Trophoblast cell (in vitro differentiated cells and primary cell): Measurements from ENCODE around the gene SNED1.
"Not testable (repeated sequence)": the region's sequence is repeated elsewhere in the genome, so short reads cannot be mapped to it uniquely, and the experiment has no call there.

ENCODE experiments used
- DNase-seq, 2 donors: peaks; one replicate each; pipeline ENCODE4 v3.0.0-alpha.2; 2016
- H2AFZ ChIP-seq: 2 replicates; pipeline ENCODE4 v1.6.1; 2013; ENCODE audit warnings: low read length, moderate library complexity, mild to moderate bottlenecking; ENCODE audit not compliant: insufficient read depth, poor library complexity
- H2AK5ac ChIP-seq: 2 replicates; pipeline ENCODE4 v1.6.1; 2013; ENCODE audit warnings: mild to moderate bottlenecking, low read length
- H2BK120ac ChIP-seq: 2 replicates; pipeline ENCODE4 v1.6.1; 2013; ENCODE audit warnings: low read length, mild to moderate bottlenecking, moderate library complexity; ENCODE audit not compliant: insufficient read depth, poor library complexity
- H2BK12ac ChIP-seq: 2 replicates; pipeline ENCODE4 v1.6.1; 2013; ENCODE audit warnings: mild to moderate bottlenecking, low read length, moderate library complexity
- H2BK5ac ChIP-seq: 2 replicates; pipeline ENCODE4 v1.6.1; 2013; ENCODE audit warnings: low read length, low read depth, moderate library complexity, mild to moderate bottlenecking; ENCODE audit not compliant: poor library complexity
- H3K14ac ChIP-seq: 2 replicates; pipeline ENCODE4 v1.6.1; 2013; ENCODE audit warnings: mild to moderate bottlenecking, low read length
- H3K18ac ChIP-seq: 2 replicates; pipeline ENCODE4 v1.6.1; 2013; ENCODE audit warnings: mild to moderate bottlenecking, low read length
- H3K23ac ChIP-seq: 2 replicates; pipeline ENCODE4 v1.6.1; 2013; ENCODE audit warnings: low read length
- H3K27ac ChIP-seq: 2 replicates; pipeline ENCODE4 v1.5.1; 2013; ENCODE audit warnings: low read depth, mild to moderate bottlenecking, inconsistent platforms, low read length, moderate library complexity
- H3K27me3 ChIP-seq: 2 replicates; pipeline ENCODE4 v1.6.1; 2013; ENCODE audit warnings: inconsistent platforms, mild to moderate bottlenecking, low read length, moderate library complexity; ENCODE audit not compliant: insufficient read depth
- H3K36me3 ChIP-seq, 2 experiments: 1 replicate in 1 of 2; 2 replicates in 1 of 2; pipeline ENCODE4 v1.6.1; 2013; ENCODE audit warnings: low read length in 2 of 2, mild to moderate bottlenecking in 2 of 2, moderate library complexity in 1 of 2; ENCODE audit not compliant: insufficient read depth in 2 of 2, control insufficient read depth in 1 of 2
- H3K4ac ChIP-seq: 2 replicates; pipeline ENCODE4 v1.6.1; 2013; ENCODE audit warnings: low read depth, mild to moderate bottlenecking, low read length, moderate library complexity
- H3K4me1 ChIP-seq, 2 experiments: 1 replicate in 1 of 2; 2 replicates in 1 of 2; pipeline ENCODE4 v1.6.1; 2013; ENCODE audit warnings: low read length in 2 of 2, mild to moderate bottlenecking in 2 of 2, moderate library complexity in 1 of 2; ENCODE audit not compliant: insufficient read depth in 2 of 2, control insufficient read depth in 1 of 2
- H3K4me2 ChIP-seq: 2 replicates; pipeline ENCODE4 v1.6.1; 2013; ENCODE audit warnings: inconsistent platforms, mild to moderate bottlenecking, low read length, moderate library complexity
- H3K4me3 ChIP-seq: 2 replicates; pipeline ENCODE4 v1.5.1; 2013; ENCODE audit warnings: mild to moderate bottlenecking, low read depth, low read length, inconsistent platforms
- H3K79me1 ChIP-seq: one replicate; pipeline ENCODE4 v1.6.1; 2013; ENCODE audit warnings: low read length
- H3K79me2 ChIP-seq: 2 replicates; pipeline ENCODE4 v1.6.1; 2013; ENCODE audit warnings: low read length, mild to moderate bottlenecking; ENCODE audit not compliant: control insufficient read depth, insufficient read depth, poor library complexity
- H3K9ac ChIP-seq: 2 replicates; pipeline ENCODE4 v1.6.1; 2013; ENCODE audit warnings: mild to moderate bottlenecking, low read length
- H3K9me3 ChIP-seq: 2 replicates; pipeline ENCODE4 v1.6.1; 2013; ENCODE audit warnings: low read depth, mild to moderate bottlenecking, control low read depth, inconsistent platforms, low read length; ENCODE audit not compliant: insufficient read depth
- H4K12ac ChIP-seq: 2 replicates; pipeline ENCODE4 v1.6.1; 2013; ENCODE audit warnings: low read depth, mild to moderate bottlenecking, low read length, moderate library complexity
- H4K8ac ChIP-seq: 2 replicates; pipeline ENCODE4 v1.6.1; 2013; ENCODE audit warnings: low read depth, mild to moderate bottlenecking, low read length, moderate library complexity
- H4K91ac ChIP-seq: one replicate; pipeline ENCODE4 v1.6.1; 2013; ENCODE audit warnings: low read depth, mild to moderate bottlenecking, low read length, moderate library complexity
- WGBS: extraction: QIAGEN DNeasy Blood & Tissue Kit; methylation state at CpG from one replicate; pipeline ENCODE4 v1.1.7; 2013; ENCODE audit warnings: missing lambda C conversion rate; ENCODE audit not compliant: insufficient read length, insufficient coverage; ENCODE audit errors: extremely low coverage; 5-methylcytosine and 5-hydroxymethylcytosine counted together

SNED1 gene

DNA sequence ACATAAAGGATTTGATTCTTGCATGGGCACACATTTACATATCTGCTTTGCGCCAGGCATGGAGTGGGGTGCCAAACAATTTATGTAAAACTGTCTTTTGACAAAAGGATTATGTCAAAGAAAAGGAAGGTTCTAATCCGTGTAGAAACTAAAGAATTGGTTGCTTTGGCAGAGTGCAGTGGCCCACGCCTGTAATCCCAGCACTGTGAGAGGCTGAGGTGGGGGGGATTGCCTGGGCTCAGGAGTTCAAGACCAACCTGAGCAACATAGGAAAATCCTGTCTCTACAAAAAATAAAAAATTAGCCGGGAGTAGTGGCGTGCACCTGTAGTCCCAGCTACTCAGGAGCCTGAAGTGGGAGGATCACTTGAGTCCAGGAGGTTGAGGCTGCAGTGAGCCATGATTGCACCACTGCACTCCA is 104.8 kb downstream of the SNED1 start:
- Histone ChIP-seq H4K91ac (no peak overlapping the region), H4K12ac (no peak overlapping the region), H2BK120ac (no peak overlapping the region), H3K18ac (no peak overlapping the region), H4K8ac (no peak overlapping the region), H3K36me3 (peaks cover 6 to 17% of the 10 kb centered on the region in 2 experiments), H3K9me3 (no peaks in the 10 kb centered on the region), H3K27me3 (no peaks in the 10 kb centered on the region), H3K4me1 (peaks cover 4 to 5% of the 10 kb centered on the region in 2 experiments), H3K27ac (no peak overlapping the region), H3K4me2 (peak overlapping the region; percentile 58), H3K79me1 (peaks cover 5% of the 10 kb centered on the region), H3K4me3 (no peak overlapping the region), H3K79me2 (peaks cover 4% of the 10 kb centered on the region), H2AK5ac (no peak overlapping the region), H3K9ac (no peak overlapping the region), H2BK12ac (no peak overlapping the region), H2AFZ (no peak overlapping the region), H3K14ac (no peak overlapping the region), H3K4ac (no peak overlapping the region), H3K23ac (no peak overlapping the region), H2BK5ac (no peak overlapping the region)
- no peak for DNase-seq
- no CpG with 5 or more reads among the region's 5 CpGs for WGBS

DNA sequence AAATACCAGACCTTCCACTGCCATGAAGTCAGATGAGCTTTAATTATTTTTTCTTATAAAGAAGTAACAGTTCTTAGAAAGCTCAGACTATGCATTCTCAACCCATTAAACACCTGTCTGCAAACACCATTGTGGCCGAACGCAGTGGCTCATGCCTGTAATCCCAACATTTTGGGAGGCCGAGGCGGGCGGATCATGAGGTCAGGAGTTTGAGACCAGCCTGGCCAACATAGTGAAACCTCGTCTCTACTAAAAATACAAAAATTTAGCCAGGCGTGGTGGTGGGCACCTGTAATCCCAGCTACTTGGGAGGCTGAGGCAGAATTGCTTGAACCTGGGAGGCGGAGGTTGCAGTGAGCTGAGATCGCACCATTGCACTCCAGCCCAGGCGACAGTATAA is 106.2 kb downstream of the SNED1 start:
- H4K8ac ChIP-seq, H2BK5ac ChIP-seq, H3K23ac ChIP-seq, H3K9me3 ChIP-seq, H3K4me2 ChIP-seq, H3K9ac ChIP-seq, H2AFZ ChIP-seq, H2BK120ac ChIP-seq, H3K27ac ChIP-seq, H3K18ac ChIP-seq, H3K79me1 ChIP-seq, DNase-seq, H3K14ac ChIP-seq, H3K27me3 ChIP-seq, H4K12ac ChIP-seq, H2BK12ac ChIP-seq, H3K4me1 ChIP-seq, H3K79me2 ChIP-seq, H3K4ac ChIP-seq, H3K4me3 ChIP-seq, H2AK5ac ChIP-seq, H4K91ac ChIP-seq: not testable (repeated sequence)
- H3K36me3 ChIP-seq: peaks cover 10 to 15% of the 10 kb centered on the region in 2 experiments
- WGBS: no CpG with 5 or more reads among the region's 10 CpGs

DNA sequence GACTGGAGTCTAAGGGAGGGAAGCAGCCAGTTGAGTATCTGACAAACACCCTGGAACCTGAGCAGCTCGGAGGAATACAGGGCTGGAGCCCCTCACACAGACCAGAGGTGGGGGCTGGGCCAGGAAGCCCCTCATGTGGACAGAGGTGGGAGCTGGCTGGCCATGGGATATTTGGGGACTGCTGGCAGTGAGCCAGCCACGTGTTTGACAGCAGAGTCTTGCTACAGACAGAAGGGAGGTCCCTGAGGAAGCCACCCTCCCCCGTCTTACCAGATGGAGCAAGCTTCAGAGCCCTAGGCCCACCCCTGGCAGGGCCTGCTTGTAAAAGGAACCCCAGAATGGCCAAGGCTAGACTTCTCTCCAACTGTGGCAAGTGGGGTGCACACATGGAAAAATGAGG is 107.2 kb downstream of the SNED1 start:
- Histone ChIP-seq H3K9me3 (no peaks in the 10 kb centered on the region), H2BK5ac (no peak overlapping the region), H3K9ac (no peak overlapping the region), H3K4me2 (no peak overlapping the region), H3K27ac (no peak overlapping the region), H2BK120ac (no peak overlapping the region), H2AFZ (no peak overlapping the region), H3K18ac (no peak overlapping the region), H4K8ac (no peak overlapping the region), H3K36me3 (peaks cover 11 to 14% of the 10 kb centered on the region in 2 experiments), H4K91ac (no peak overlapping the region), H3K4ac (no peak overlapping the region), H4K12ac (no peak overlapping the region), H2AK5ac (no peak overlapping the region), H3K4me3 (no peak overlapping the region), H3K79me1 (peaks cover 5% of the 10 kb centered on the region), H3K14ac (no peak overlapping the region), H3K4me1 (peaks cover 4 to 5% of the 10 kb centered on the region in 2 experiments), H3K79me2 (peaks cover 4% of the 10 kb centered on the region), H2BK12ac (no peak overlapping the region), H3K23ac (no peak overlapping the region), H3K27me3 (no peaks in the 10 kb centered on the region)
- DNase-seq: no peak
- WGBS: no CpG with 5 or more reads among the region's 3 CpGs

DNA sequence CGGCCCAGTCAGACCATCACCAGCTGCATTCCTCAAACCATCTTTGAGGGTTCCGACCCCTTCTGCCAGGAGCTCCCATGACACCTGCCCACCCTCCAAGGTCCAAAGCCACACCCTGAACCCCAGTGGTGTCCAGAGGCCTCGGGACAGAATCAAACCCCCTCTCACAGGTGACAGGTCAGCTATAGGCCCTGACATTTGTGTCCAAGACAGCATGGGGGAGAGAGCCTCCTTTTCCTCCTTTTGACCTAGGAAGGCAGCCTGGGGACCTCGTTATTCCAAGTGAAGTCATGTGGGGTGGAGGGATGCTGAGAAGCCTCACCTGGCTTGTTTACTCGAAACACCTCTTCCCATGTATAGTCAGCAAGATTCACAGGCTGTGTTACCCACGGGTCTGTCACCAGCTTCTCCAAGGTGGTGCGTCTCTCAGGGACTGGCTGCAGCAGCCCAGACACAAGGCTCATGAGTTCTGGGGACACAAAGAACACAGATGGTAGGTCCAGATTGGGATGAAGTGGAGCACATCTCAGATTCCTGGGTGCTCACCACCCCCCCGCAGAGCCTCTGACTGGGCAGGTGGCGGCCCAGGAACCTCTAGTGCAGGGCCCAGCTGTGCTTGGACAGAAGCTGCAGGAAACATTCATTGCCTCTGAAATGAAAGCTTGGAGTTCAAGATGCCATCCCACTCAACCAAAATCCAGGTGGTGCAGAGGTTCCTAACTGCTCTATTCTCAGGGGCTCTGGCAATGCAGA is 108.8 kb downstream of the SNED1 start:
- peaks cover 18 to 19% of the 10 kb centered on the region in 2 experiments for H3K36me3 ChIP-seq
- H2AFZ ChIP-seq: no peak overlapping the region
- no peak overlapping the region for H4K12ac ChIP-seq
- peaks cover 3% of the 10 kb centered on the region for H3K79me1 ChIP-seq
- H3K4me1 ChIP-seq: no peaks in the 10 kb centered on the region
- H4K8ac ChIP-seq: no peak overlapping the region
- no peak for DNase-seq
- H3K27me3 ChIP-seq: no peaks in the 10 kb centered on the region
- H3K4me2 ChIP-seq: no peak overlapping the region
- no peak overlapping the region for H2BK5ac ChIP-seq
- no peak overlapping the region for H3K4me3 ChIP-seq
- H3K9me3 ChIP-seq: no peaks in the 10 kb centered on the region
- H3K23ac ChIP-seq: no peak overlapping the region
- H2BK12ac ChIP-seq: no peak overlapping the region
- no peak overlapping the region for H3K4ac ChIP-seq
- peaks cover 2% of the 10 kb centered on the region for H3K79me2 ChIP-seq
- no peak overlapping the region for H2AK5ac ChIP-seq
- no peak overlapping the region for H3K9ac ChIP-seq
- H3K18ac ChIP-seq: no peak overlapping the region
- H3K27ac ChIP-seq: no peak overlapping the region
- WGBS: no CpG with 5 or more reads among the region's 9 CpGs
- H2BK120ac ChIP-seq: no peak overlapping the region
- H4K91ac ChIP-seq: no peak overlapping the region
- H3K14ac ChIP-seq: no peak overlapping the region
